OCI-LY1 (cell line): Measurements from ENCODE around the gene EFHC1.

Source experiments
- H2AFZ ChIP-seq: fragments of 200-600 bp; sonication (generic), shearing (Covaris generic); 2 replicates; pipeline ENCODE4 v1.6.0; 2014; ENCODE audit warnings: antibody characterized with exemption, mild to moderate bottlenecking, low read length
- H3F3A ChIP-seq: fragments of 200-600 bp; sonication (generic), shearing (Covaris generic); 2 replicates; pipeline ENCODE4 v1.6.0; 2014; ENCODE audit warnings: mild to moderate bottlenecking, antibody characterized with exemption, low read length, moderate library complexity; ENCODE audit not compliant: insufficient read depth
- H3K27ac ChIP-seq: fragments of 200-600 bp; sonication (generic); 2 replicates; pipeline ENCODE4 v1.5.1; 2014; ENCODE audit warnings: low read length, mixed run types, mild to moderate bottlenecking, low read depth; ENCODE audit not compliant: poor library complexity, severe bottlenecking
- H3K27me3 ChIP-seq: fragments of 200-600 bp; sonication (generic); 2 replicates; pipeline ENCODE4 v1.6.0; 2014; ENCODE audit warnings: antibody characterized with exemption, mild to moderate bottlenecking, low read length, moderate library complexity; ENCODE audit not compliant: insufficient read depth
- H3K36me3 ChIP-seq: fragments of 200-600 bp; sonication (generic); 2 replicates; pipeline ENCODE4 v1.6.1; 2014; ENCODE audit warnings: mild to moderate bottlenecking, antibody characterized with exemption, low read length, moderate library complexity, mixed read lengths; ENCODE audit not compliant: insufficient read depth
- H3K4me1 ChIP-seq: fragments of 200-600 bp; sonication (generic); 2 replicates; pipeline ENCODE4 v1.5.1; 2014; ENCODE audit warnings: mild to moderate bottlenecking, low read length, moderate library complexity; ENCODE audit not compliant: insufficient read depth, severe bottlenecking
- H3K4me2 ChIP-seq: fragments of 200-600 bp; sonication (generic), shearing (Covaris generic); 2 replicates; pipeline ENCODE4 v1.6.1; 2014; ENCODE audit warnings: low read length
- H3K4me3 ChIP-seq: fragments of 200-600 bp; sonication (generic); 2 replicates; pipeline ENCODE4 v1.5.1; 2014; ENCODE audit warnings: low read length, low read depth, mild to moderate bottlenecking, mixed read lengths; ENCODE audit not compliant: poor library complexity, severe bottlenecking
- H3K79me2 ChIP-seq: fragments of 200-600 bp; shearing (Covaris generic); 2 replicates; pipeline ENCODE4 v1.6.1; 2016; ENCODE audit warnings: mixed run types, low read length, mixed read lengths; ENCODE audit not compliant: insufficient read depth
- H3K9ac ChIP-seq: fragments of 200-600 bp; sonication (generic), shearing (Covaris generic); 2 replicates; pipeline ENCODE4 v1.6.1; 2014; ENCODE audit warnings: mild to moderate bottlenecking, low read length, mixed read lengths
- H3K9me2 ChIP-seq: fragments of 200-600 bp; sonication (generic), shearing (Covaris generic); 2 replicates; pipeline ENCODE4 v1.6.1; 2014; ENCODE audit warnings: low read depth, mild to moderate bottlenecking, low read length, mixed read lengths
- H3K9me3 ChIP-seq: fragments of 200-600 bp; shearing (Covaris generic); 2 replicates; pipeline ENCODE4 v1.6.1; 2014; ENCODE audit warnings: low read length, mixed read lengths
- H4K20me1 ChIP-seq: fragments of 200-600 bp; sonication (generic), shearing (Covaris generic); 2 replicates; pipeline ENCODE4 v1.6.0; 2016; ENCODE audit warnings: mild to moderate bottlenecking, low read length; ENCODE audit not compliant: insufficient read depth
- EZH2 ChIP-seq: fragments of 200-600 bp; sonication (generic), shearing (Covaris generic); IDR thresholded peaks from 2 replicates; pipeline ENCODE4 v1.8.0; 2017; ENCODE audit warnings: borderline replicate concordance, mixed run types, mild to moderate bottlenecking, antibody characterized with exemption, low read length, moderate library complexity, mixed read lengths
- TF ChIP-seq, protein P1 (sequence below): fragments of 200-600 bp; sonication (generic), shearing (Covaris generic); IDR thresholded peaks from 2 replicates; pipeline ENCODE4 v1.5.1; 2017; ENCODE audit warnings: mild to moderate bottlenecking, antibody characterized with exemption, low read length, moderate library complexity, mixed read lengths

EFHC1 gene

DNA sequence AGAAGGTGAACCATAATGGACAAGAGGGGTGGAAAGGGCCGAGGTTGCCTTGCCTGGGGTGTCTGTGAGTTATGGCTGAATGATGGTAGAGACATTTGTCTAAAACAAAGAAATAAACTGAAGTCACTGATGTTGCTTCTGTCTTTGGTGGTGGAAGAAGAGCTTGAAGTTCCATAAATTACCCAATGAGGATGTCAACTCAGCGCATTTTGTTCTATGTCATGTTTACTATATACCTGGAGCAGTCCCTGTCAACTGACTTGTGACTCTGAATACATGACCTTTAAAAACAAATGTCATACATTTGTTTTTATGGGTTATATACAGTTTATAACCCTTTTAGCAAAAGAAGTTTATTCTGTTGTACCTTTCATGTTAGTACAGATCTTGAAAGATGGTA, 2.0 kb downstream of the EFHC1 start:
- H2AFZ ChIP-seq = no peak overlapping the region
- no peaks in the 10 kb centered on the region for H3K27me3 ChIP-seq
- TF ChIP-seq, protein P1, sequence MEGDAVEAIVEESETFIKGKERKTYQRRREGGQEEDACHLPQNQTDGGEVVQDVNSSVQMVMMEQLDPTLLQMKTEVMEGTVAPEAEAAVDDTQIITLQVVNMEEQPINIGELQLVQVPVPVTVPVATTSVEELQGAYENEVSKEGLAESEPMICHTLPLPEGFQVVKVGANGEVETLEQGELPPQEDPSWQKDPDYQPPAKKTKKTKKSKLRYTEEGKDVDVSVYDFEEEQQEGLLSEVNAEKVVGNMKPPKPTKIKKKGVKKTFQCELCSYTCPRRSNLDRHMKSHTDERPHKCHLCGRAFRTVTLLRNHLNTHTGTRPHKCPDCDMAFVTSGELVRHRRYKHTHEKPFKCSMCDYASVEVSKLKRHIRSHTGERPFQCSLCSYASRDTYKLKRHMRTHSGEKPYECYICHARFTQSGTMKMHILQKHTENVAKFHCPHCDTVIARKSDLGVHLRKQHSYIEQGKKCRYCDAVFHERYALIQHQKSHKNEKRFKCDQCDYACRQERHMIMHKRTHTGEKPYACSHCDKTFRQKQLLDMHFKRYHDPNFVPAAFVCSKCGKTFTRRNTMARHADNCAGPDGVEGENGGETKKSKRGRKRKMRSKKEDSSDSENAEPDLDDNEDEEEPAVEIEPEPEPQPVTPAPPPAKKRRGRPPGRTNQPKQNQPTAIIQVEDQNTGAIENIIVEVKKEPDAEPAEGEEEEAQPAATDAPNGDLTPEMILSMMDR = no peak
- no peak for TF ChIP-seq EZH2
- H3K4me3 ChIP-seq = no peak overlapping the region
- no peaks in the 10 kb centered on the region for H3K9me2 ChIP-seq
- H3K9me3 ChIP-seq = no peaks in the 10 kb centered on the region
- H4K20me1 ChIP-seq = no peaks in the 10 kb centered on the region
- H3K27ac ChIP-seq = peak overlapping the region; percentile 0
- peaks cover 52% of the 10 kb centered on the region for H3K4me1 ChIP-seq
- H3K79me2 ChIP-seq = no peaks in the 10 kb centered on the region
- H3K4me2 ChIP-seq = peak overlapping the region; percentile 90
- no peaks in the 10 kb centered on the region for H3F3A ChIP-seq
- H3K36me3 ChIP-seq = no peaks in the 10 kb centered on the region
- no peak overlapping the region; the same call in 1 of the 2 replicates for H3K9ac ChIP-seq

DNA sequence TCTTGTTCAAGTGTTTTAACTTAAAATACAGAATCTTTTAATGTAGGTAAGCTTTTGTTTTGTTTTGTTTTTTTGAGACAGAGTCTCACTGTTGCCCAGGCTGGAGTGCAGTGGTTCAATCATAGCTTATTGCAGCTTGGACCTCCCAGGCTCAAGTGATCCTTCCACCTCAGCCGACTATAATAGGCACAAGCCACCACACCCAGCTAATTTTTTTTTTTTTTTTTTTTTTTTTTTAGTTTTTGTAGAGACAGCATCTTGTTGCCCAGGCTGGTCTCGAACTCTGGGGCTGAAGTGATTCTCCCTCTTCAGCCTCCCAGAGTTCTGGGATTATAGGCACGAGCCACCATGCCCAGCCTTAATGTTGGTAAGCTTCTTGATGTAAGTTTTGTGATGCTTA, 3.3 kb downstream of the EFHC1 start:
- TF ChIP-seq, protein P1 = no peak
- no peak for TF ChIP-seq EZH2
- Histone ChIP-seq H3K4me2 (no peak overlapping the region), H2AFZ (no peak overlapping the region), H3K36me3 (no peaks in the 10 kb centered on the region), H3K79me2 (no peaks in the 10 kb centered on the region), H3K9me3 (no peaks in the 10 kb centered on the region), H3K9me2 (no peaks in the 10 kb centered on the region), H3F3A (no peaks in the 10 kb centered on the region), H4K20me1 (no peaks in the 10 kb centered on the region), H3K9ac (no peak overlapping the region), H3K27ac (peak overlapping the region; percentile 17), H3K4me1 (peaks cover 39% of the 10 kb centered on the region), H3K4me3 (no peak overlapping the region), H3K27me3 (no peaks in the 10 kb centered on the region)

DNA sequence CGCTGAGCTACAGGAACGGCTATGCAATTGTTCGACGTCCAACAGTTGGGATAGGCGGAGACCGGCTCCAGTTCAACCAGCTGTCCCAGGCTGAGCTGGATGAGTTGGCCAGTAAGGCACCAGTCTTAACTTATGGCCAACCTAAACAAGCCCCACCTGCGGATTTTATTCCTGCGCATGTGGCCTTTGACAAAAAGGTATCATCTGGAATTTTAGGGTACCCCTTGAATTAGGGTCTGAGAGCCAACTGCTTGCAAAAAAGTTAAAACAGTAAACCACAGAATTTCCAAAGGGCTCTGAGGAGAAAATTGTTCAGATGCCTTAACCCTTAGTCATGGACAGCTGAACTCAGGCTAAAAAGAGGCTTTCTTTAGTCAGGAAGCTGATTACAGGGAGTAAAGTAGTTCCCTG, 3.8 kb downstream of the EFHC1 start:
- no peaks in the 10 kb centered on the region for H3K9me2 ChIP-seq
- H3K36me3 ChIP-seq = no peaks in the 10 kb centered on the region
- no peaks in the 10 kb centered on the region for H3K9me3 ChIP-seq
- no peak overlapping the region for H3K4me2 ChIP-seq
- H2AFZ ChIP-seq = no peak overlapping the region
- no peaks in the 10 kb centered on the region for H3K27me3 ChIP-seq
- no peaks in the 10 kb centered on the region for H4K20me1 ChIP-seq
- no peak overlapping the region for H3K27ac ChIP-seq
- H3K4me1 ChIP-seq = peaks cover 34% of the 10 kb centered on the region
- no peak overlapping the region for H3K9ac ChIP-seq
- TF ChIP-seq EZH2 = no peak
- TF ChIP-seq, protein P1 = no peak
- H3K4me3 ChIP-seq = no peak overlapping the region
- no peaks in the 10 kb centered on the region for H3K79me2 ChIP-seq
- H3F3A ChIP-seq = no peaks in the 10 kb centered on the region
